ENCODE results near the gene PPCDC.

PPCDC gene, protein sequence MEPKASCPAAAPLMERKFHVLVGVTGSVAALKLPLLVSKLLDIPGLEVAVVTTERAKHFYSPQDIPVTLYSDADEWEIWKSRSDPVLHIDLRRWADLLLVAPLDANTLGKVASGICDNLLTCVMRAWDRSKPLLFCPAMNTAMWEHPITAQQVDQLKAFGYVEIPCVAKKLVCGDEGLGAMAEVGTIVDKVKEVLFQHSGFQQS

DNA sequence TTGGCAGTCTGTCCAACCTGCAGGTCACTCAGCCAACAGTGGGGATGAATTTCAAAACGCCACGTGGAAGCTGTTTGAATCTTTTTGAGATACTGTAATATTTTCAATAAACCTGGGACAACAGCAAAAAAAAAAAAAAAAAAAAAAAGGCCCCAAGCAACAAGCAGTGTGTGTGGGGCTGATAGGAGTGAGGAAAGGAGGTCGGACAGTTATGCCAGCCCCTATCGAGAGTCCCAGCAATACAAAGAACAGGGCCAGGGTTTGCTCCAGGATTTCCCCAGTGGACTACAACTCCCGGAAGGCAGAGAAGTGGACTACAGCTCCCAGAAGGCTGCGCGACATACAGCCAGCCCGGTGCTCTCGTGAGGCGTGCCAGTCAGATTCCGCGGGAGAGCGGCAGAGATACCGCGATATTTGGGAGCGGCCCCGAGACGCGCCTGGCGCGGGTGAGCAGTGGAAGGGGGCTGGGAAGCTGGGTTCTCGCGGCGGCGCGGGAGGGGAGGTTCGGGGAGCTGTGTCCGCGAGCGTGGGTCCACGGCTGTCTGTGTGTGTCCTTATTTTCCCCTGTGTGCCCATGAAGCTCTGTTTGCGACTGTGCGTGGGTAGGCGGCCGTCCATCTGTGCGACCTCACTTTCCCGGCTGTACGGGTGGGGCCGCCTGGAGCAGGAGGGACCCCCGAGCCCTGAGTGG, at the start of gene PPCDC:
PPCDC (plus strand) TSS at position 410 of the 691 bp plus-strand sequence. CDS start 4,729 bp downstream, outside the sequence.
- DNase-seq, result peak; percentile 97

DNA sequence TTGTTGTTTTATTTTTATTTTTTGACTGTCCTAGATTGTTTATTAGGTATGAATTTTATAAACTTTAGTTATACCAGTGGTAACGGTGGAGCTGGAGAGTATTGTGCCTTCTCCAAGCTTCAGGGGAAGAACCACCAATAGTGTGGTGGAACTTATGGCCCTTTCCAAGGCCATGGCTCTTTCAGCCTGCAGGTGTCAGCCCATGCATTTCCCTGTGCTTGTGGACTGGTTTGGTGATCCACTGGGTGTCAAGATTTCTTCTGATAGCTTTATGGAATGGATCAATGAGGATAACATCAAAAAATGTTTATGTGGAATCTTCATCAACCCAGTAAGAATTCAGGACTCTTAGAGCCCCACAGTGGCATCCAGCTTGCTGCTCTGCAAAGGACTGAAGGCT, 47.2 kb upstream of the PPCDC start:
- no peak for DNase-seq

DNA sequence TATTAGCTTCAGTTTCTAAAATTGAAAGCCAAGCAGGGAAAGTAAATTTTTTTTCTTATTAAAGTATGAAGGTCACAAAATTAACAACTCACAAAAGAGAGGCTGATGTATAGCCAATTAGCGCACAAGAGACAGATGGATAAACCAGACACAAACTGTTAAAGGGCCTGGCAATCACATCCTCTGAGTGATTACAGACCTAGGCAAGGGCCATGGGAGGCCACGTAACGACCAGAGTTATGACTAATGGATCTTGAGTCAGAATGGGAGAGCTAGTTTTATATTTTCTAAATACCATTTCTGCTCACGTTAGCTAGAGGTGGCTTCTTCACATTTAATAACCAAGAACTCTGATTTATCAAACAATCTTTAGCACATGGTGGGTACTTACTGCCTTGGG, 45.8 kb upstream of the PPCDC start:
- DNase-seq, result no peak

DNA sequence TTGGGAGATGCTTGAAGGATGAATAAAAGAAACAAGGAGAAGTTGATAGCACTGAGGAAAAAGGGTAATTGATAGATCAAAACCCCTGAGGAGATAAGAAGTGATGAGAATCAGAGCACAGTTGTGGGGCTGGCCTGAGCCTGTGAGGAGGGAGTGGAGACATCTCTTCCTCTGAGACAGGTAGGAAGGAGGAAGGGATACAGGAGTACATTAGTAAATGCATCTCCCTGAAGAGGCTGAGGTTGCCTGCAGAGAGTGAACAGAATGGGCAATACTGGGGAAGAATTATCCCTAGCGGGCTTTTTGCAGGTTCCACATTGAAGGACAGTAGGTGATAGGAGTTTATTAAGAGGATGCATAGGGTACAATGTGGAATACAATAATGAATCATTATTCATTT, 45.3 kb upstream of the PPCDC start:
- no peak for DNase-seq

DNA sequence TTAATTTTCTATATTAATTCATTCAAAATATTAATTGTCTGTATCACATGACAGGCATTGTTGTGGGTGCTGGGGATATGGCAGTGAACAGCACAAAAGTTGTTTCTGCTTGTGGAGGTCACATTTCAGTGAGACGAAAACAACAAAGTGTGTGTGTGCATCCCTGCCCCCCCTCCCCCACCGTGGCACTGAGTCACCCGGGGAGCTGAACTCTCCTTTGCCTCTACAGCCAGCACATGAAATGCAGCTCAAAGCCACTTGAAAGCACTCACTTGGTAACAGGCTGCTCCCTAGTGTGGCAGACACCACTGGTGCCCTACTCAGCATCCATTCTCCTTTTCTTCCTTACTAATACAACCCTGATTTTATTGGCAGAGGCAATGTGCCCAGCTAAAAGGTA, 44.9 kb upstream of the PPCDC start:
- DNase-seq, result no peak

DNA sequence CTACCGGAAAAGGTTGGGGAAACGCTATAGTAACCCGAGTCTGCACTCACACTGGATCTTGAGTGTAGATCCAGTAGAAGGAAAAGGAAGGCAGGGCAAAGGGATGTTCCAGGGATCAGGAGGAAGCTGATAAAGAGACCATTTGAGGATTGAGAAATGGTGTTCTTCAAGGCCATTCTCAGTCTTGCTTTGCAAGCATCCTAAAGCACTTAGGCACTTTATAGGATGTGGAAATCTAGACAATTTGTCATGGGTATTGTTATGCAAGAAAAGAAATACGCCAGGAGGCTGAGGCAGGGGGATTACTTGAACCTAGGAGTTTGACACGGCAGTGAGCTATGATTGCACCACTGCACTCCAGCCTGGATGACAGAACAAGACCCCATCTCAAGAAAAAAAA, 41.2 kb upstream of the PPCDC start:
- DNase-seq, result no peak

DNA sequence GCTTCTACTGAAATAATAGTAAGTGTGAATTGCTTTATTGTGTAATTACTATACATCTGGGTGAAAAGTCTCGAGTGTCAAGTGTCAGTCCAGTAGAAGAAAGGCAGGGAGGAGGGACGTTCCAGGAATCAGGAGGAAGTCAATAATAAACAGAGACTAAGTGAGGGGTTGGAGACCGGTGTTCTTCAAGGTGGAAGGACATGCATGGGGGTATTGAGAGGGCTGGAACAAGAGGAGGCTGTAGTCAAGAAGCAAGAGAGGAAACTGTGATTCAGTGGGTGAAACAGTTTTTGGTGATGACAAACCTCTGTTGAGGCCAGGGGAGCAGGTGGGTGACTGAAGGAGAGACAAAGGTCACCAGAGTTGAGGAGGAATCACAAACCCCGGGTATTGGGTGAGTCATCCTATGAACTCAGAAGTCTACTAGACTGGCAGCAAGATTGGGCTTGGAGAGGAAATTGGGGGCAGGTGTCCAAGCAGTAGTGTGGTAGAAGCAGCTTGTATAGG, 39.6 kb upstream of the PPCDC start:
- DNase-seq, result no peak

DNA sequence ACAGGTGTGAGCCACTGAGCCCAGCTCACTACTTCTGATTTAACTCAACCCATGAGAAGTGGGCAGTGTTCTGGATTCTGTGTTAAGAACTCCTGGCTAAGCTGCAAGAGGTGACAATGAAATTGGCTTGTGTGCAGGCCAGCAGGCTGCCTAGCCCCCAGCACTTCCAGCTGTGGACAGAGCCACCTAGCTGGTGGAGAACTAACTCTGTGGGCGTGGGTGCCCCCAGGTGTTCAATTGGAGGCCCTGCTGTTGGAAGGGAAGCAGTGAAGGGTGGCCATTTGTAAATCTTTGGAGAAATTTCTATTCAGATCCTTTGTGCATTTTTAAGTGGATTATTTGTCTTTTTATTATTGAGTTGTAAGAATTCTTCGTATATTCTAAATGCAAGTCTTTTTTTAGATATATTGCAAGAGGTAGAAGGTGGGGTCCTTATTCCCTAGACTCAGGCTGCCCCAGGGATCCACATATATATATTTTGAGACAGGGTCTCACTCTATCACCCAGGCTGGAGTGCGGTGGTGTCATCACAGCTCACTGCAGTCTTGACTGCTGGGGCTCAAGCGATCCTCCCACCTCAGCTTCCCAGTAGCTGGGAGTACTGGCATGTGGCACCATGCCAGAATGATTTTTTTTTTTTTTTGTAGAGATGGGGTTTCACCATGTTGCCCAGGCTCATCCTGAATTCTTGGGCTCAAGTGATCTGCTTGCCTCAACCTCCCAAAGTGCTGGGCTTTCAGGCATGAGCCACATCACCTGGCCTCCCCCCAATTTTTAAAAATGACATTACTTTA, 35.2 kb upstream of the PPCDC start:
- DNase-seq, result peak; percentile 62

DNA sequence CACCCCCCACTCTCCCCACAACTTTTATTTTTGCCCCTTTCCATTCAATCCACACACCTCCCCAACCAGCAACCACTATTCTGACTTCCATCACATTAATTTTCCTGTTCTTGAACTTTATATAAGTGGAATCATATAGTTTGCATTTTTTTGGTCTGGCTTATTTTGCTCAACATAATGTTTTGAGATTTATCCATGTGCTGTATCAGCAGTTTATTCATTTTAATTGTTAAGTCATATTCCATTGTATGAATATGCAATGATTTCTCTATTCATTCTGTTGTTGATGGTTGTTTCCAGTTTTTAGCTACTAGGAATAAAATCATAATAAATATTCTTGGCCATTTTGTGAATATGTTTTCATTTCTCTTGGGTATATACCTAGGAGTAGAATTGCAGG, 33.9 kb upstream of the PPCDC start:
- no peak for DNase-seq

DNA sequence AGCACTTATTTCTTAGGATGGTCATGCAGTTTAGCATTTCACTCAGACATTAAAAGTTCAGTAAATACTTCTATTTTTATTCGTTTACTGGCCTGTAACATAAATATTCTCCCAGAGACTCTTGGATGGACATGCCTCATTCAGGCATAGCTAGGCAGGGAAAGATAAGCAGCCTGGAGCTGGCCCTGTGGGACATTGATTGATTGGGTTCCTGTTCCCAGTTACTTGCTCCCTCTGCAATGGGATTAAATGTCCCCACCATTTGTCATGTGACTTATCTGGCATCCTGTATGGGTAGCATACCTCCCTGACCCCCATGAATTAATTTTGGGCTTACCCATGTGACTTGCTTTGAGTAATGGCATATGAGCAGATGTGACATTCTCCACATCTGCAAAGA, 30.8 kb upstream of the PPCDC start:
- DNase-seq, result no peak

DNA sequence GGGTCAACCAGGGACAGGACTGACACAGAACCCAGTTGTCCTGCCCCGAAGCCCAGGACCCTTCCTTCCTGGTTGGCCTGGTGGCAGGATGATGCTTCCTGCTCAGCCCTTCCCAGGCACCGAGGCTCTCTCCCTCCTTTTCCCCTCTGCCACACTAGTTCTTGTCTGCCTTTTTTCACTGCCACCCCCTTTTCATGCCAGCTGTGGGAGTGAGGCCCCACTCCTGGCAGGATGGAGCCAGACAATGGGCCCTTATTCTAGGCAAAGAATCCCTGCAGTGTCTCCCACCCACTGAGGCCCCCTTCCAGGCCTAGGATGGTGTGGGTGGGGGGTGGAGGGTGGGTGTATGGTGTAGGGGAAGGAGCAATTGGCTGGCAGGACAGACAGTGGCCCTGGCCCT, 29.2 kb upstream of the PPCDC start:
- DNase-seq, result no peak

DNA sequence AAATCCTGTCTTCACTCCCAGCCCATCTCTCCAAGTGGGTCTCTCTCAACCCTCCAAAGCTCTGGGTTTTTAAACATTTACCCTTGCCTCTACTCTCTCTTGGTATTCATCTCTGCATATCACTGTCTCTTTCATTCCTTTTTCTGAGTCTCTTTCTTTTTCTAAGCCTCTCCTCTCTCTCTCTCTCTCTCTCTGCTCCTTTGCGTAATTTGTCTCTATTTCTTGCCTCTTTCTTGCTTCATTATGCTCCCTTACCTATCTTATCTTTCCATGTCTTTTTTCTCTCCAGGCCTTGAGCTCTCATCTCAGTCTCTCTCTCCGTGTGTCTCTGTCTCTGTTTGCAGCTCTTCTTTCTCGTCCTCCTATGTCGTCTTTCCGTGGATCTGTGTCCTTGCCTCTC, 28.7 kb upstream of the PPCDC start:
- no peak for DNase-seq

DNA sequence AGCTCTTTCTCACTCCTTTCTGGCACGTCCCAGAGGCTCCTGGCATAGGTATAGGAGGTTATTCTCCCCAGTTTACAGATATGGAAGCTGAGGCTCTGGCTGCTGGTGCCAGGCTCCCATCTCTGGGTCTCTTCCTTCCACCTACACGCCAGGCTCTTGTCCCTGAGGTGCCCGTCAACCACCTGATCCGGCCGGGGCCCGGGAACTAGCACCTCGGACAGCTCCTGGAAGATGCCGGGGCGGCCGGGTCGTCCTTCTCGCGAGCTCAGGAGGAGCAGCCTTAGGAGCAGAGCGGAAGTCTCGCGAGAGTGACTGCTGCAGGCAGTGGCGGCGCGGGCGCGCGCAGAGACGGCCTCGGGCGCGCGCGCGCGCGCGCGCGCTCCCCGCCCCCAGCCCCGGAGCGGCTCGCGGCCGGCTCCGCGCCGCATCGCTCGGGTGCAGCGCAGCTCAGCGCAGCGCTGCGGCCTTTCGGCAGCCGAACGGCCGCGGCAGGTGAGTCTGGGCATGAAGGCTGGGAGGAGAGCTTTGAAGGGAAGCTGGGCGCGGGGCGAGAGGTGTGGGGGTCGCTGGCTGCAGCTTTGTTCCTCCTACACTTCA, 28.1 kb upstream of the PPCDC start, which contains the start of gene SCAMP5:
SCAMP5 (plus strand) TSS at position 382 of the 597 bp plus-strand sequence. CDS start 16,277 bp downstream, outside the sequence.
- peak; percentile 94 for DNase-seq

DNA sequence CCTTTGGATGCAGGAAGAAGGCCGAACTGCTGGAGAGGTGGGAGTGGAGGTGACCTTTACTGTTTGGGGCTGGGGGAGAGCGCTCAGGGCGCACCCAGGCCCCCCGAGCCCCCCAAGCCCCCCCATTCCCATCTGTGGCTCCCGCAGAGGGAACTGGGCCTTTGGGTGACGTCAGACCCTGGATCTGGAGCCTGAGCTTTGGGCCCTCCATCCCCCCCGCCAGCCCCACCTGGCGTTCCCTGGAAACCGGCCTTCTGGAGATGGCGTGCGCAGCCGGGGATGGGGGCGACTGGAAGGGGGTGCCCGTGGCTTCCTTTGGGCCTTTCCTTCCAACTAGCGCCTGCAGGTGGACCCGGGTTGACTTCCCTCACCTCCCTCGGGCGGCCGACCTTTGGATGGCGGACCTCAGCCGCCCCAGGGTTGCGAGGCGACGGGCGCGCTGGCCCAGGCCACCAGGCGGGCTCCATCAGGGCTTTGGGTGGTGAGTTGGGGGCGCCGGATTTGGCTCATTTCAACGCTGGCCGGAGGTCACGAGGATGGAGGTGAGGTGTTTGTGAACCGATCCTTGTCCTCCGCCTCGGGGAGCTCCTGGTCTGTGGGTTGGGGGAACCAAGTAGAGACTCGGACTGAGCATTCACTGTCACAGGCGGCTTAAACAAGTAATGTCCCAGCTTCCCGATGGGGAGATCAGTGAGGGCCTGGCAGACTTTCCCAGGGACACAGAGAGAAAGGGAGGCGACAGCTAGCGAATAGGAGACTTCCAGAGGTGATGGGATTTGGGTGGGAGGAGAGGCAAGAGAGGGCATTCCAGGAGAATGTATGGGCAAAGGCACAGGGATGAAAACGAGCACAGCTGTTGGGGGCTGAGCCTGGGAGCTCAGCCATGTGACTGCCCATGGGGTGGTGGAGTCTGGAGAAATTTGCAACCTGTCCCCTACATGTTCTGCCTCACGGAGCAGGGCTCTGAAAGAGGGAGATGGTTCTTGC, 27.3 kb upstream of the PPCDC start:
- DNase-seq, result no peak

DNA sequence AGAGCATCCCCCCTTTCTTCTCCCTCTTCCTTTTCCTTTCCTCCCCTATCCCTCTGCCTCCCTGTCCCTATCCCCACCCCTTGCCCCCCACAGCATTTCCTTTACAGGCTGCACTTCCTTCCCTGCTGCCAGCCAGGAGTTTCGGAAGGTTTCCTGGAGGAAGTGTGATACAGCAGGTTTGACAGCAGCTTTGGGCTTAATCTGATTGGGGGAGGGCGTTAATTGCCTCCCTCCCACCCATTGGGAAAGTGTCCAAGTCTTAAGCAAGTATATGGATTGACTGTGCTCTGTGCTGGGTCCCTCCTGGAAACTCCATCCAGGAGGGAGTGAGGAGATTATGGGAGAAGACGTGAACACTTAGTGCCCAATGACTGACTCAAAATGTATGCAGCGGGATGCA, 26.2 kb upstream of the PPCDC start:
- DNase-seq, result no peak

DNA sequence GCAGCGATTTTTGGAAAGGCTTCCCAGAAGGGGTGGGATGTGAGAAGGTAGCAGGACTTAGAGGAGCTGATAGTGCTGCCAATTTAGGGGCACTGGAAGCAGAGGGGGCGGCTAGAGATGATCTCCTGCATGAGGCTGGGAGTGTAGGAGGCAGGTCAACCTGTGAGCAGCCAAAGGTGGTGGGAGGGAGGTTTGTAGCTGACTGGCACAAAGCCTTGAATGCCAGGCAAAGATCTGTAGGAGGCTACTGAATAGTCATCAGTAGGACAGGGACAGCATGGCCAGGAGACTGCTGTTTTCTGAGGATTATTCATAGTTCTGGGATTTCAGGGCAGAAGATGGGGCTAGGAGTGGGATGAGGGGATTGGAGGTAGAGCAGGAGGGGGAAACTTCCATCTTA, 25.8 kb upstream of the PPCDC start:
- DNase-seq, result no peak

DNA sequence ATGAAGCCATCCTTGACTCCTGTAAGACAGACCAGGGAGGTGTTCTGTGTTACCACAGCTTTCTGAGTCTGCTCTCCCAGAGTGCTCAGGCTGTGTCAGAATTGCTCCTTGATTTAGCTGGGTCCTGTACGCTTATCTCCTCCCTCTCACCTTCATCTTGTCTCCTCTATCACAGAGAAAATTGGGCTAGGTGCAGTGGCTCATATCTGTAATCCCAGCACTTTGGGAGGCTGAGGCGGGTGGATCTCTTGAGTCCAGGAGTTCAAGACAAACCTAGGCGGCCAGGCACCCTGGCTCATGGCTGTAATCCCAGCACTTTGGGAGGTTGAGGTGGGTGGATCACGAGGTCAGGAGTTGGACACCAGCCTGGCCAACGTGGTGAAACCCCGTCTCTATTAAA, 22.1 kb upstream of the PPCDC start:
- DNase-seq, result no peak

DNA sequence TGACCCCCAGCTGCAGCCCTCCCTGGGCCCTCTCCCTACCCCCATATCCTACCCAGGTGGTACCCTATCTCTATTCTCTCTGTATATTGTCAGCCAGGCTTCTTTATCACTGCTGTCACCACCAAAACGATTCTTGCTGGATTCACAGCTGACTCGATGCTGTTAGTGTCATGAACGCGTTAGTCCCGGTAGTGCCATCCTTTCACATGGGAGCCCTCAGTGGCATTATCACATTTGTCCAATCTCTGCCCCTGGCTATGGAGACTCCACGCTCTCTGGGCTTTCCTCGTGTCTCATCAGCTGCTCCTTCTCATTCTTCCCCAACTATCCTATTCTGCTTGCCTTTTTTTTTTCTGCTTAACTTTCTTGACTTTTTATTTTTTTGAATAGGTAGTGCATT, 21.0 kb upstream of the PPCDC start:
- no peak for DNase-seq

DNA sequence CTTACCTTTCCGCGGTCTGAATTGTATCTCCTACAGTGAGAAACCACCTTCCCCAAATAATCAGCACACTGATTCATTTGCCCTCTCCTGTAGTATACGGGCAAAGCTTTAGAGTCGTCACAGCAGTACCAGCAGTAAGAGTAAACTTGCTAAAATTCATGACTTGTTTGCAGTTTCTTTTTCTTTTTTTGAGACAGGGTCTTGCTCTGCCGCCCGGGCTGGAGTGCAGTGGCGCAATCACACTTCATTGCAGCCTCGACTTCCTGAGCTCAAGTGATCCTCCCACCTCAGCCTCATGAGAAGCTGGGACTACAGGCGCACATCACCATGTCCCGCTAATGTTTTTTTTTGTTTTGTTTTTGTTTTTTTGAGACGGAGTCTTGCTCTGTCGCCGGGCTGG, 16.2 kb upstream of the PPCDC start:
- no peak for DNase-seq

DNA sequence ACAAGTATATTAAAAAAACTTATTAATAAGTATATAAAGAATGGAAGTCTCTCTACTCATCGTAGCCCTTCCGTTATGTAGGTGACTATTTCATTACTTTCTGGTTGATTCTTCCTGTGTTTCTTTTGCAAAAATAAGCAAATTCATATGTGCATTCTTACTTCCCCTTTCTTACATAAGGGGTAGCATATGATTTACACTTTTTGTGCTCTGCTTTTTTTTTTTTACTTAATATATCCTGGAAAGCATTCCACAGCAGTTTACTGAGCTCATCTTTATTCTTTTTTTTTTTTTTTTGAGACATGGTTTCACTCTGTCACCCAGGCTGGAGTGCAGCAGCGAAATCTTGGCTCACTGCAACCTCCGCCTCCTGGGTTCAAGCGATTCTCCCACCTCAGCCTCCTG, 15.2 kb upstream of the PPCDC start:
- no peak for DNase-seq

DNA sequence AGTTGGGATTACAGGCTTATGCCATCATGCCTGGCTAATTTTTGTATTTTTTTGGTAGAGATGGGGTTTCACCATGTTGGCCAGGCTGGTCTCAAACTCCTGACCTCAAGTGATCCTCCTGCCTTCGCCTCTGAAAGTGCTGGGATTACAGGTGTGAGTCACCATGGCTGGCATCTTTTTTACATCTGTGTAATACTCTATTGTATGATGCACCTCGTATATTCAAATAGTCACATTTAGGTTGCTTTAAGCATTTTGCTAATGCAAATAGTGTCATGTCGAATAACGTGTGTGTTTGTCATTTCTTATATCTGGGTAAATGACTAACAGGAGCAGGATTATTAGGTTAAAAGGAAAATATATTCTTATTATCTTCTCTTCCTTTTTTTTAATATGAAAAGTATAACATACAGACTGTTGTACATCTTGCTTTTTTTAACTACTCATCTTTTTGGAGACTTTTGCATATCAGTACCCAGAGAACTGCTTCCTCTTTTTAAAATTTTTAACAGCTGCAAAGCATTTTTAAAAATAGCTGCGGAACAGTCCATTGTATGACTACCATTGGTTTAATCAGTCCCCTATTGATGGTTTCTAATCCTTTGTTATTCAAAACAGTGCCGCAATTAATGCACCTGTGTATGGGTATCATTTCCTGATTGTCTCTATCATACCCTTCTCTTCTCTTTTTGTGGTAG, 14.6 kb upstream of the PPCDC start:
- no peak for DNase-seq

DNA sequence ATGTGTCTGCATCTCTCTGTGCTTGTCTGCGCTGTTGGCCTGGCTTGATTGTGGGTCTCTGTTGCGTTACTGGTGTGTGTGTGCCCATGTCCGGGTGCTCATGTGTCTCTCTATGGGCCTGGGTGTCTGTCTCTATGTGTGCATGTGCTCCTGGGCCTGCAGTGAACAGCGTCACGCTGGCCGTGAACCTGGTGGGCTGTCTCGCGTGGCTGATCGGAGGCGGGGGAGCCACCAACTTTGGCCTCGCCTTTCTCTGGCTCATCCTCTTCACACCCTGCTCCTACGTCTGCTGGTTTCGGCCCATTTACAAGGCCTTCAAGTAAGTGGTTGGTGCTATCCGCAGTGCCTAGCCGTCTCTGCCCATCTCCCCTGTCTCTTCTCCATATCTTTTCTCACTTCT, 7.0 kb upstream of the PPCDC start:
- no peak for DNase-seq

All from NCI-H226 (cell line).